H9 (cell line): ENCODE results near the gene GPS1. TPM values are rescaled to one million over a fixed set of nuclear protein-coding genes. Genes with fewer than 3 reads are reported as not detected.

ENCODE experiments used
- DNase-seq: peaks from one replicate; pipeline ENCODE4 v3.0.0-alpha.2; 2017
- H2AFZ ChIP-seq: one replicate; pipeline ENCODE4 v1.6.1; 2013; ENCODE audit warnings: mild to moderate bottlenecking, low read length, control low read depth, moderate library complexity
- H2AK5ac ChIP-seq: 2 replicates; pipeline ENCODE4 v1.6.1; 2013; ENCODE audit warnings: low read length, control low read depth, mixed read lengths; ENCODE audit not compliant: insufficient read length
- H2BK120ac ChIP-seq: one replicate; pipeline ENCODE4 v1.6.1; 2013; ENCODE audit warnings: low read depth, mild to moderate bottlenecking, low read length, control low read depth, inconsistent platforms; ENCODE audit not compliant: poor library complexity, severe bottlenecking
- H2BK12ac ChIP-seq: 2 replicates; pipeline ENCODE4 v1.6.1; 2013; ENCODE audit warnings: low read length, control low read depth, mixed read lengths, low read depth; ENCODE audit not compliant: insufficient read length
- H2BK15ac ChIP-seq: 2 replicates; pipeline ENCODE4 v1.6.1; 2013; ENCODE audit warnings: low read depth, low read length, control low read depth
- H2BK20ac ChIP-seq: one replicate; pipeline ENCODE4 v1.6.1; 2013; ENCODE audit warnings: low read depth, mild to moderate bottlenecking, low read length, control low read depth, inconsistent platforms; ENCODE audit not compliant: poor library complexity, severe bottlenecking
- H2BK5ac ChIP-seq: 2 replicates; pipeline ENCODE4 v1.6.1; 2013; ENCODE audit warnings: low read length, control low read depth, mixed read lengths; ENCODE audit not compliant: insufficient read length
- H3K14ac ChIP-seq: 2 replicates; pipeline ENCODE4 v1.6.1; 2013; ENCODE audit warnings: low read length, control low read depth; ENCODE audit not compliant: insufficient read depth
- H3K18ac ChIP-seq: 2 replicates; pipeline ENCODE4 v1.6.1; 2013; ENCODE audit warnings: low read depth, mild to moderate bottlenecking, mixed read lengths, low read length, control low read depth; ENCODE audit not compliant: insufficient read length
- H3K23ac ChIP-seq: 2 replicates; pipeline ENCODE4 v1.6.1; 2013; ENCODE audit warnings: low read length, control low read depth, mixed read lengths, low read depth; ENCODE audit not compliant: insufficient read length
- H3K23me2 ChIP-seq: 2 replicates; pipeline ENCODE4 v1.6.1; 2013; ENCODE audit warnings: low read depth, mild to moderate bottlenecking, mixed read lengths, low read length, control low read depth; ENCODE audit not compliant: insufficient read length, poor library complexity, severe bottlenecking
- H3K27ac ChIP-seq: 2 replicates; pipeline ENCODE4 v1.5.1; 2013; ENCODE audit warnings: low read length, control low read depth, mixed read lengths, low read depth; ENCODE audit not compliant: insufficient read length
- H3K27me3 ChIP-seq: 2 replicates; pipeline ENCODE4 v1.6.1; 2013; ENCODE audit warnings: low read length, control low read depth, inconsistent platforms; ENCODE audit not compliant: insufficient read depth
- H3K4ac ChIP-seq: 2 replicates; pipeline ENCODE4 v1.6.1; 2013; ENCODE audit warnings: low read depth, mild to moderate bottlenecking, control low read depth, inconsistent platforms, low read length, moderate library complexity
- H3K4me1 ChIP-seq: 2 replicates; pipeline ENCODE4 v1.6.1; 2013; ENCODE audit warnings: low read length, control low read depth, inconsistent platforms; ENCODE audit not compliant: insufficient read depth
- H3K4me2 ChIP-seq: 2 replicates; pipeline ENCODE4 v1.6.1; 2013; ENCODE audit warnings: low read length, control low read depth, mixed read lengths; ENCODE audit not compliant: insufficient read length, insufficient read depth
- H3K56ac ChIP-seq: 2 replicates; pipeline ENCODE4 v1.6.1; 2013; ENCODE audit warnings: low read depth, mild to moderate bottlenecking, mixed read lengths, low read length, control low read depth; ENCODE audit not compliant: insufficient read length
- H3K79me1 ChIP-seq: 2 replicates; pipeline ENCODE4 v1.6.1; 2013; ENCODE audit warnings: low read depth, mild to moderate bottlenecking, moderate library complexity, low read length, control low read depth, inconsistent platforms; ENCODE audit not compliant: insufficient read depth, poor library complexity, severe bottlenecking
- H3K79me2 ChIP-seq: 2 replicates; pipeline ENCODE4 v1.6.1; 2013; ENCODE audit warnings: low read length, control low read depth, inconsistent platforms; ENCODE audit not compliant: insufficient read depth
- H3K9ac ChIP-seq: 2 replicates; pipeline ENCODE4 v1.6.1; 2013; ENCODE audit warnings: low read length, control low read depth, mixed read lengths; ENCODE audit not compliant: insufficient read length; ENCODE audit errors: extremely low read depth
- H3K9me3 ChIP-seq: one replicate; pipeline ENCODE4 v1.6.1; 2013; ENCODE audit warnings: low read depth, low read length, inconsistent platforms; ENCODE audit not compliant: control insufficient read depth
- H3T11ph ChIP-seq: one replicate; pipeline ENCODE4 v1.6.1; 2013; ENCODE audit warnings: mild to moderate bottlenecking, low read length, control low read depth, inconsistent platforms
- H4K20me1 ChIP-seq: one replicate; pipeline ENCODE4 v1.6.1; 2013; ENCODE audit not compliant: control insufficient read depth, insufficient read length, insufficient read depth
- H4K5ac ChIP-seq: 2 replicates; pipeline ENCODE4 v1.6.1; 2013; ENCODE audit warnings: low read depth, mild to moderate bottlenecking, mixed read lengths, low read length, control low read depth; ENCODE audit not compliant: insufficient read length
- H4K8ac ChIP-seq: replicated peaks from 2 replicates; pipeline ENCODE4 v1.6.1; 2013; ENCODE audit warnings: low read length, control low read depth, mixed read lengths, low read depth; ENCODE audit not compliant: insufficient read length
- H4K91ac ChIP-seq: 2 replicates; pipeline ENCODE4 v1.6.1; 2013; ENCODE audit warnings: low read depth, mild to moderate bottlenecking, moderate library complexity, mixed read lengths, low read length, control low read depth; ENCODE audit not compliant: insufficient read length
- H3K27ac Mint-ChIP-seq, 3 experiments: 2 replicates in 2 of 3; 3 replicates in 1 of 3; pipeline ENCODE4 v1.8.0; 2020 to 2021; ENCODE audit warnings: mixed read lengths in 3 of 3, mild to moderate bottlenecking in 1 of 3, moderate library complexity in 1 of 3
- H3K27me3 Mint-ChIP-seq: 2 replicates; pipeline ENCODE4 v1.8.0; 2021; ENCODE audit warnings: low read depth, mild to moderate bottlenecking, moderate library complexity, mixed read lengths
- H3K36me3 Mint-ChIP-seq, 3 experiments: 2 replicates in 2 of 3; 3 replicates in 1 of 3; pipeline ENCODE4 v1.8.0; 2020 to 2021; ENCODE audit warnings: low read depth in 3 of 3, mixed read lengths in 3 of 3; ENCODE audit not compliant: insufficient read depth in 1 of 3
- H3K4me1 Mint-ChIP-seq, 2 experiments: 2 replicates each; pipeline ENCODE4 v1.8.0; 2020; ENCODE audit warnings: mixed read lengths in 2 of 2
- H3K4me3 Mint-ChIP-seq, 2 experiments: 2 replicates in 1 of 2; 3 replicates in 1 of 2; pipeline ENCODE4 v1.8.0; 2020 to 2021; ENCODE audit warnings: mild to moderate bottlenecking in 2 of 2, mixed read lengths in 2 of 2, moderate library complexity in 1 of 2
- H3K9me3 Mint-ChIP-seq, 2 experiments: 2 replicates in 1 of 2; 3 replicates in 1 of 2; pipeline ENCODE4 v1.8.0; 2020; ENCODE audit warnings: mild to moderate bottlenecking in 2 of 2, mixed read lengths in 2 of 2, moderate library complexity in 1 of 2
- CTCF ChIP-seq: fragments of 200-600 bp; sonication (generic); conservative IDR thresholded peaks from 3 replicates; pipeline ENCODE4 v1.8.0; 2021; ENCODE audit warnings: antibody characterized with exemption, mild to moderate bottlenecking
- WGBS: extraction: QIAGEN DNeasy Blood & Tissue Kit; methylation state at CpG from one replicate; pipeline ENCODE4 v1.1.7; 2013; ENCODE audit warnings: missing lambda C conversion rate, low lambda C conversion rate, mixed read lengths; ENCODE audit not compliant: insufficient read length; ENCODE audit errors: extremely low coverage; 5-methylcytosine and 5-hydroxymethylcytosine counted together
- total RNA-seq: library from RNA; stranded (reverse); gene quantifications from 2 replicates; pipeline ENCODE4 v1.2.1, GENCODE V29; 2021

GPS1 gene
- total RNA-seq, 1 experiment from 2014 or later = 164 TPM

GRCh38 chr17:82080789-82081464 is 29.2 kb downstream of the GPS1 start:
- no peak overlapping the region for H3K27ac ChIP-seq
- Mint-ChIP-seq H3K27ac (no peak overlapping the region), H3K27me3 (peaks cover 2% of the 10 kb centered on the region; the same call in 1 of the 2 replicates), H3K4me3 (no peak overlapping the region), H3K9me3 (no peaks in the 10 kb centered on the region), H3K36me3 (peaks cover 24 to 60% (median 50%) of the 10 kb centered on the region in 3 experiments; a peak in 6 of 7 replicates), H3K4me1 (no peaks in the 10 kb centered on the region; a peak in 2 of 4 replicates)
- no peak overlapping the region for H3K4ac ChIP-seq
- no peak overlapping the region for H2AFZ ChIP-seq
- H4K5ac ChIP-seq = no peak overlapping the region
- H4K91ac ChIP-seq = no peak overlapping the region
- H3K4me1 ChIP-seq = no peaks in the 10 kb centered on the region
- H2BK15ac ChIP-seq = no peak overlapping the region
- no peak overlapping the region for H2BK20ac ChIP-seq
- H3K14ac ChIP-seq = no peak overlapping the region
- WGBS = no CpG with 5 or more reads among the region's 44 CpGs
- DNase-seq = no peak
- no peak overlapping the region for H3K9ac ChIP-seq
- TF ChIP-seq CTCF = no peak
- no peak overlapping the region for H4K8ac ChIP-seq
- no peak overlapping the region for H2BK12ac ChIP-seq
- no peaks in the 10 kb centered on the region for H3K27me3 ChIP-seq
- no peak overlapping the region for H2AK5ac ChIP-seq
- H3K9me3 ChIP-seq = no peaks in the 10 kb centered on the region
- no peak overlapping the region for H3T11ph ChIP-seq
- no peaks in the 10 kb centered on the region for H3K79me2 ChIP-seq
- H4K20me1 ChIP-seq = no peaks in the 10 kb centered on the region
- no peak overlapping the region for H2BK120ac ChIP-seq
- no peaks in the 10 kb centered on the region for H3K79me1 ChIP-seq
- H2BK5ac ChIP-seq = no peak overlapping the region
- no peaks in the 10 kb centered on the region for H3K23me2 ChIP-seq
- H3K4me2 ChIP-seq = no peak overlapping the region
- H3K56ac ChIP-seq = no peak overlapping the region
- no peak overlapping the region for H3K23ac ChIP-seq
- H3K18ac ChIP-seq = no peak overlapping the region
